Neural cell (in vitro differentiated cells): Measurements from ENCODE around the gene BIK. TPM values are rescaled to one million over a fixed set of nuclear protein-coding genes. Genes with fewer than 3 reads are reported as not detected.

ENCODE experiments used
- H2AFZ ChIP-seq: fragments of 200-600, 300-800 bp; sonication (generic), shearing (Covaris generic); 2 replicates; pipeline ENCODE4 v1.6.0; 2014; ENCODE audit warnings: low read depth, mild to moderate bottlenecking, antibody characterized with exemption, low read length, moderate library complexity
- H3F3A ChIP-seq: fragments of 200-600 bp; shearing (Covaris generic); 2 replicates; pipeline ENCODE4 v1.6.1; 2016; ENCODE audit warnings: mild to moderate bottlenecking, moderate library complexity, mixed read lengths, antibody characterized with exemption, low read length; ENCODE audit not compliant: insufficient read depth, poor library complexity, severe bottlenecking
- H3K27ac ChIP-seq: fragments of 200-600, 300-800 bp; sonication (generic), shearing (Covaris generic); 2 replicates; pipeline ENCODE4 v1.5.1; 2014; ENCODE audit warnings: mild to moderate bottlenecking, low read length, moderate library complexity
- H3K27me3 ChIP-seq: fragments of 300-800, 200-600 bp; sonication (generic), shearing (Covaris generic); 2 replicates; pipeline ENCODE4 v1.6.0; 2014; ENCODE audit warnings: mild to moderate bottlenecking, low read depth, low read length, moderate library complexity; ENCODE audit not compliant: insufficient read depth
- H3K36me3 ChIP-seq: fragments of 300-800, 200-600 bp; sonication (generic), shearing (Covaris generic); 2 replicates; pipeline ENCODE4 v1.5.1; 2014; ENCODE audit warnings: mild to moderate bottlenecking, antibody characterized with exemption, low read length, moderate library complexity; ENCODE audit not compliant: insufficient read depth
- H3K4me2 ChIP-seq: fragments of 300-800, 200-600 bp; sonication (generic), shearing (Covaris generic); 2 replicates; pipeline ENCODE4 v1.6.0; 2014; ENCODE audit warnings: mild to moderate bottlenecking, low read length
- H3K4me3 ChIP-seq: fragments of 300-800, 200-600 bp; sonication (generic), shearing (Covaris generic); 2 replicates; pipeline ENCODE4 v1.5.1; 2014; ENCODE audit warnings: mild to moderate bottlenecking, low read length, moderate library complexity
- H3K79me2 ChIP-seq: fragments of 200-600 bp; shearing (Covaris generic); replicated peaks from 2 replicates; pipeline ENCODE4 v1.6.0; 2014; ENCODE audit warnings: mild to moderate bottlenecking, low read length, moderate library complexity; ENCODE audit not compliant: insufficient read depth
- H3K9ac ChIP-seq: fragments of 300-800, 200-600 bp; sonication (generic), shearing (Covaris generic); 2 replicates; pipeline ENCODE4 v1.6.1; 2016; ENCODE audit warnings: mild to moderate bottlenecking, low read length, mixed read lengths
- H3K9me2 ChIP-seq: fragments of 200-600 bp; shearing (Covaris generic); 2 replicates; pipeline ENCODE4 v1.6.1; 2016; ENCODE audit warnings: mild to moderate bottlenecking, low read length, mixed read lengths; ENCODE audit not compliant: insufficient read depth
- H3K9me3 ChIP-seq: fragments of 200-600, 300-800 bp; sonication (generic), shearing (Covaris generic); 2 replicates; pipeline ENCODE4 v1.6.1; 2016; ENCODE audit warnings: mild to moderate bottlenecking, mixed run types, low read length, moderate library complexity, mixed read lengths
- H4K20me1 ChIP-seq: fragments of 200-600 bp; shearing (Covaris generic); 2 replicates; pipeline ENCODE4 v1.6.1; 2016; ENCODE audit warnings: mild to moderate bottlenecking, mixed run types; ENCODE audit not compliant: insufficient read depth
- CTCF ChIP-seq: fragments of 450-650 bp; IDR thresholded peaks from 2 replicates; pipeline ENCODE4 v1.5.1; 2014; ENCODE audit warnings: antibody characterized with exemption, mild to moderate bottlenecking, moderate library complexity; ENCODE audit not compliant: poor library complexity, severe bottlenecking
- EP300 ChIP-seq: fragments of 450-650 bp; conservative IDR thresholded peaks from 2 replicates; pipeline ENCODE4 v1.6.1; 2014; ENCODE audit warnings: antibody characterized with exemption, mild to moderate bottlenecking, moderate library complexity; ENCODE audit not compliant: poor library complexity, severe bottlenecking
- EZH2 ChIP-seq: fragments of 200-600, 300-800 bp; shearing (Covaris generic), sonication (generic); IDR thresholded peaks from 2 replicates; pipeline ENCODE4 v1.6.1; 2014; ENCODE audit warnings: antibody characterized with exemption, low read length, borderline replicate concordance, mild to moderate bottlenecking; ENCODE audit not compliant: insufficient read depth, poor library complexity, severe bottlenecking
- MXI1 ChIP-seq: fragments of 450-650 bp; conservative IDR thresholded peaks from 2 replicates; pipeline ENCODE4 v1.6.1; 2014; ENCODE audit warnings: antibody characterized with exemption, mild to moderate bottlenecking; ENCODE audit not compliant: poor library complexity, severe bottlenecking
- POLR2AphosphoS5 ChIP-seq: IDR thresholded peaks from 2 replicates; pipeline ENCODE4 v1.6.1; 2012
- RAD21 ChIP-seq: fragments of 450-650 bp; conservative IDR thresholded peaks from 2 replicates; pipeline ENCODE4 v1.6.1; 2014; ENCODE audit warnings: antibody characterized with exemption, mild to moderate bottlenecking, moderate library complexity
- SMC3 ChIP-seq: fragments of 450-650 bp; conservative IDR thresholded peaks from 2 replicates; pipeline ENCODE4 v1.6.1; 2014; ENCODE audit warnings: antibody characterized with exemption, mild to moderate bottlenecking, moderate library complexity; ENCODE audit not compliant: poor library complexity
- TAF1 ChIP-seq: IDR thresholded peaks from 2 replicates; pipeline ENCODE4 v1.6.1; 2012; ENCODE audit warnings: low read depth
- polyA plus RNA-seq: library from polyadenylated mRNA; depleted of rRNA; stranded (reverse); fragments of >200 nt; gene quantifications from 2 replicates; pipeline ENCODE4 v1.2.3, GENCODE V29; 2014
- TF ChIP-seq, protein P1 (sequence below): IDR thresholded peaks from 2 replicates; pipeline ENCODE4 v1.6.1; 2012; ENCODE audit warnings: borderline replicate concordance

BIK gene
- polyA plus RNA-seq, 1 donor from 2014 or later = 3.1 TPM

DNA sequence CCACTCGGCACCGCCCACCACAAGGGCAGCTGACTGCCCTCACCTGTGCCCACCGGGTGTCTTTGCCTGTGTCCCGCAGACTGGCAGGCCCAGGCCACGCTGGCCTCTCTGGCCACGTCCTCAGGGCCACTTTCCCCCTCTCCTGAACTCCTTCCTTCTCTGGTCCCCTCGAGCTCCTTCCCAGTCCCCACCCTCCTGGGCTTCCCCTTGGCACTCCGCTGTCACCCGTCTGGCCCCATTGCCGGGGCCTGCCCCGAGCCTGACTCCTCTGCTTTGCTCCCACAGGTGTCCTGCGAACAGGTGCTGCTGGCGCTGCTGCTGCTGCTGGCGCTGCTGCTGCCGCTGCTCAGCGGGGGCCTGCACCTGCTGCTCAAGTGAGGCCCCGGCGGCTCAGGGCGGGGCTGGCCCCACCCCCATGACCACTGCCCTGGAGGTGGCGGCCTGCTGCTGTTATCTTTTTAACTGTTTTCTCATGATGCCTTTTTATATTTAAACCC lies 18.4 kb downstream of the BIK start:
- no peaks in the 10 kb centered on the region for H3K9me3 ChIP-seq
- no peak overlapping the region for H3K4me2 ChIP-seq
- H3K9me2 ChIP-seq = no peaks in the 10 kb centered on the region
- H3K36me3 ChIP-seq = no peaks in the 10 kb centered on the region
- no peak overlapping the region for H3K27ac ChIP-seq
- H3F3A ChIP-seq = no peaks in the 10 kb centered on the region
- H3K4me3 ChIP-seq = no peak overlapping the region
- no peaks in the 10 kb centered on the region for H3K79me2 ChIP-seq
- TF ChIP-seq EP300 (no peak), EZH2 (no peak), TAF1 (no peak)
- TF ChIP-seq, protein P1, sequence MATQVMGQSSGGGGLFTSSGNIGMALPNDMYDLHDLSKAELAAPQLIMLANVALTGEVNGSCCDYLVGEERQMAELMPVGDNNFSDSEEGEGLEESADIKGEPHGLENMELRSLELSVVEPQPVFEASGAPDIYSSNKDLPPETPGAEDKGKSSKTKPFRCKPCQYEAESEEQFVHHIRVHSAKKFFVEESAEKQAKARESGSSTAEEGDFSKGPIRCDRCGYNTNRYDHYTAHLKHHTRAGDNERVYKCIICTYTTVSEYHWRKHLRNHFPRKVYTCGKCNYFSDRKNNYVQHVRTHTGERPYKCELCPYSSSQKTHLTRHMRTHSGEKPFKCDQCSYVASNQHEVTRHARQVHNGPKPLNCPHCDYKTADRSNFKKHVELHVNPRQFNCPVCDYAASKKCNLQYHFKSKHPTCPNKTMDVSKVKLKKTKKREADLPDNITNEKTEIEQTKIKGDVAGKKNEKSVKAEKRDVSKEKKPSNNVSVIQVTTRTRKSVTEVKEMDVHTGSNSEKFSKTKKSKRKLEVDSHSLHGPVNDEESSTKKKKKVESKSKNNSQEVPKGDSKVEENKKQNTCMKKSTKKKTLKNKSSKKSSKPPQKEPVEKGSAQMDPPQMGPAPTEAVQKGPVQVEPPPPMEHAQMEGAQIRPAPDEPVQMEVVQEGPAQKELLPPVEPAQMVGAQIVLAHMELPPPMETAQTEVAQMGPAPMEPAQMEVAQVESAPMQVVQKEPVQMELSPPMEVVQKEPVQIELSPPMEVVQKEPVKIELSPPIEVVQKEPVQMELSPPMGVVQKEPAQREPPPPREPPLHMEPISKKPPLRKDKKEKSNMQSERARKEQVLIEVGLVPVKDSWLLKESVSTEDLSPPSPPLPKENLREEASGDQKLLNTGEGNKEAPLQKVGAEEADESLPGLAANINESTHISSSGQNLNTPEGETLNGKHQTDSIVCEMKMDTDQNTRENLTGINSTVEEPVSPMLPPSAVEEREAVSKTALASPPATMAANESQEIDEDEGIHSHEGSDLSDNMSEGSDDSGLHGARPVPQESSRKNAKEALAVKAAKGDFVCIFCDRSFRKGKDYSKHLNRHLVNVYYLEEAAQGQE = no peak
- H3K27me3 ChIP-seq = no peaks in the 10 kb centered on the region
- H4K20me1 ChIP-seq = no peaks in the 10 kb centered on the region
- H3K9ac ChIP-seq = no peak overlapping the region
- H2AFZ ChIP-seq = no peak overlapping the region

DNA sequence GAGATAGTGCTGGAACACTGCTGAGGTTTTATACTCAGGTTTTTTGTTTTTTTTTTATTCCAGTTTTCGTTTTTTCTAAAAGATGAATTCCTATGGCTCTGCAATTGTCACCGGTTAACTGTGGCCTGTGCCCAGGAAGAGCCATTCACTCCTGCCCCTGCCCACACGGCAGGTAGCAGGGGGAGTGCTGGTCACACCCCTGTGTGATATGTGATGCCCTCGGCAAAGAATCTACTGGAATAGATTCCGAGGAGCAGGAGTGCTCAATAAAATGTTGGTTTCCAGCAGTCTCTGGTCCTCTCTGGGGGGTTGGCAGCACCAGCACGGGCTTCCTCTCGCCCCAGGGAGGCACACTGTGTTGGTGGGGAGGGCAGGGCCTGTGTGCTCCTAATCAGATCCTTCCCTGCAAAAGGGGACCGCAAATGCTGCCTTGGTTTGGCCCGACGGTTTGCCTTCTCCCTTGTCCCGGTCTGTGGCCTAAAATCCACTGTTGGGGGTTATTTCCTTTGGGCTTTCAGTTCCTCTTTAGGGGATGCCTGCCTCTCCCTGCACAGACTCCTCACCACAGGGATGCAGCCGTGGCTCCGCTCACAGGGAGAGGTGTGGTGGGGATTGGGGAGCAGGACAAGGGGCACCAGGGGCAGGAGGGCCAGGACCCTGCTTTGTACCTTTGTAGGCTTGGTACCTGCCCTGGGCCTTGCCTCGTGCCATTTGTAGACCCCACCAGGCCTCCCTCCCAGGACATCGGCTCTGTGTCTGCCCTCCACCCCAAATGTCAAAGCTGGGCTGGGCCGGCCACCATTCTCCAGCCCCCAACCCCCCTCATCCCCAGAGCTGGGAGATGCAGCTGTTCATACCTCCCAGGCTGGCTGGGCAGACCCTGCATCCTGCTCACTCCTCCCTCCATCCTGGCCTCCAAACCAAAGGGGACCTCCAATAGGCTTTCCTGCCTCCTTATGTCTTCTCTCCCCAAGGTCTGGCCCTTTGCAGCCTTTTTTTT lies 19.2 kb downstream of the BIK start:
- Histone ChIP-seq H3K4me2 (no peak overlapping the region), H3F3A (no peaks in the 10 kb centered on the region), H3K36me3 (no peaks in the 10 kb centered on the region), H3K9me2 (no peaks in the 10 kb centered on the region), H2AFZ (no peak overlapping the region), H3K79me2 (no peaks in the 10 kb centered on the region), H3K27me3 (no peaks in the 10 kb centered on the region), H3K9me3 (no peaks in the 10 kb centered on the region), H3K27ac (no peak overlapping the region), H3K4me3 (no peak overlapping the region), H4K20me1 (no peaks in the 10 kb centered on the region), H3K9ac (no peak overlapping the region)
- no peak for TF ChIP-seq EZH2
- TF ChIP-seq POLR2AphosphoS5 = no peak
- no peak for TF ChIP-seq MXI1
- TF ChIP-seq, protein P1 = no peak
- TF ChIP-seq TAF1 = no peak
- no peak for TF ChIP-seq RAD21
- no peak for TF ChIP-seq CTCF
- no peak for TF ChIP-seq EP300
- TF ChIP-seq SMC3 = no peak
